Thymus (tissue), 11 donors: ENCODE results near the gene INSYN1. TPM values are rescaled to one million over a fixed set of nuclear protein-coding genes. Genes with fewer than 3 reads are reported as not detected.
A peak's percentile ranks its signal among the peaks of the same experiment; 100 is the strongest.
"Not testable (repeated sequence)": the region's sequence is repeated elsewhere in the genome, so short reads cannot be mapped to it uniquely, and the experiment has no call there.

ENCODE experiments used
- DNase-seq, 9 donors: peaks; one replicate each; pipeline ENCODE4 v3.0.0-alpha.2; 2013; ENCODE audit warnings: low spot score in 9 of 9, low read depth in 6 of 9, missing footprints in 1 of 9
- H3K27ac ChIP-seq, 2 donors: one replicate each; pipeline ENCODE4 v1.5.1; 2013; ENCODE audit warnings: control low read depth in 1 of 2, low read depth in 1 of 2, low read length in 1 of 2, mild to moderate bottlenecking in 1 of 2, moderate library complexity in 1 of 2
- H3K27me3 ChIP-seq, 2 donors: one replicate each; pipeline ENCODE4 v1.5.1; 2013; ENCODE audit warnings: low read length in 1 of 2; ENCODE audit not compliant: control insufficient read depth in 2 of 2, insufficient read depth in 1 of 2
- H3K36me3 ChIP-seq, 2 donors: one replicate each; pipeline ENCODE4 v1.5.1; 2013; ENCODE audit warnings: low read length in 1 of 2, mild to moderate bottlenecking in 1 of 2, moderate library complexity in 1 of 2; ENCODE audit not compliant: control insufficient read depth in 2 of 2, insufficient read depth in 2 of 2
- H3K4me1 ChIP-seq, 2 donors: one replicate each; pipeline ENCODE4 v1.5.1; 2013; ENCODE audit warnings: low read length in 2 of 2; ENCODE audit not compliant: control insufficient read depth in 2 of 2, insufficient read depth in 2 of 2
- H3K4me3 ChIP-seq, 2 donors: one replicate each; pipeline ENCODE4 v1.5.1; 2013; ENCODE audit warnings: low read length in 2 of 2, control low read depth in 1 of 2, mild to moderate bottlenecking in 1 of 2
- H3K9me3 ChIP-seq, 2 donors: one replicate each; pipeline ENCODE4 v1.5.1; 2013; ENCODE audit warnings: low read length in 1 of 2, mild to moderate bottlenecking in 1 of 2; ENCODE audit not compliant: control insufficient read depth in 2 of 2, insufficient read depth in 1 of 2
- WGBS: extraction: QIAGEN DNeasy Blood & Tissue Kit; methylation state at CpG from one replicate; pipeline ENCODE4 v1.1.7; 2013; 5-methylcytosine and 5-hydroxymethylcytosine counted together
- polyA plus RNA-seq: library from polyadenylated mRNA; stranded (reverse); fragments of 200-250 nt; gene quantifications from one replicate; pipeline ENCODE4 v1.2.3, GENCODE V29; 2013
- total RNA-seq: library from RNA; stranded (reverse); fragments of 120-200 nt; gene quantifications from one replicate; pipeline ENCODE4 v1.2.4, GENCODE V29; 2013
- donor health status: healthy.

The INSYN1 gene
- total and polyA plus RNA-seq, 2 donors, result 0.61 to 1.1 TPM

GRCh38 chr15:73703601-73704000, 49.5 kb downstream of the INSYN1 start:
- not testable (repeated sequence) for DNase-seq, H3K27ac ChIP-seq, H3K9me3 ChIP-seq, H3K4me1 ChIP-seq, H3K27me3 ChIP-seq, H3K4me3 ChIP-seq, H3K36me3 ChIP-seq
- 93% methylated on average over 23 of the region's 23 CpGs for WGBS

GRCh38 chr15:73702311-73703239, 50.6 kb downstream of the INSYN1 start:
- not testable (repeated sequence) for H3K4me3 ChIP-seq, DNase-seq, H3K4me1 ChIP-seq, H3K9me3 ChIP-seq, H3K36me3 ChIP-seq, H3K27ac ChIP-seq, H3K27me3 ChIP-seq
- WGBS, result 92% methylated on average over 33 of the region's 33 CpGs

- DNase-seq, result peak; percentile 43 to 85 (median 78)
- Histone ChIP-seq H3K4me1 (peaks cover 8 to 16% of the 10 kb centered on the region in 2 donors), H3K36me3 (no peaks in the 10 kb centered on the region), H3K4me3 (no peak overlapping the region), H3K9me3 (no peaks in the 10 kb centered on the region), H3K27ac (no peak overlapping the region), H3K27me3 (peaks cover 0 to 16% of the 10 kb centered on the region in 2 donors)
- 29% methylated on average over 13 of the region's 13 CpGs for WGBS
These were observed 52.9 kb downstream of the INSYN1 start for GRCh38 chr15:73700041-73700842.

GRCh38 chr15:73699249-73700040, 53.7 kb downstream of the INSYN1 start:
- H3K9me3 ChIP-seq, result no peaks in the 10 kb centered on the region
- DNase-seq, result no peak
- WGBS, result 90% methylated on average over 14 of the region's 14 CpGs
- peaks cover 8 to 16% of the 10 kb centered on the region in 2 donors for H3K4me1 ChIP-seq
- no peaks in the 10 kb centered on the region for H3K36me3 ChIP-seq
- H3K27me3 ChIP-seq, result peaks cover 0 to 21% of the 10 kb centered on the region in 2 donors
- no peak overlapping the region for H3K4me3 ChIP-seq
- no peak overlapping the region for H3K27ac ChIP-seq

- Histone ChIP-seq H3K4me3 (no peak overlapping the region), H3K27me3 (peaks cover 0 to 31% of the 10 kb centered on the region in 2 donors), H3K4me1 (peaks cover 8 to 16% of the 10 kb centered on the region in 2 donors), H3K27ac (no peak overlapping the region), H3K36me3 (no peaks in the 10 kb centered on the region), H3K9me3 (no peaks in the 10 kb centered on the region)
- WGBS, result under 1% methylated on average over 9 of the region's 9 CpGs
- peak; percentile 44 to 86 (median 62) for DNase-seq
These were observed 56.1 kb downstream of the INSYN1 start for GRCh38 chr15:73697033-73697467.

- Histone ChIP-seq H3K4me1 (peaks cover 8 to 16% of the 10 kb centered on the region in 2 donors), H3K4me3 (no peak overlapping the region), H3K27me3 (peaks cover 0 to 31% of the 10 kb centered on the region in 2 donors), H3K27ac (peak overlapping the region in 1 of 2 donors; percentile 18), H3K36me3 (no peaks in the 10 kb centered on the region), H3K9me3 (no peaks in the 10 kb centered on the region)
- 0% methylated on average over 1 of the region's 1 CpG for WGBS
- no peak for DNase-seq
These were observed 56.5 kb downstream of the INSYN1 start for GRCh38 chr15:73696641-73697001.

- no peak overlapping the region for H3K4me3 ChIP-seq
- H3K4me1 ChIP-seq, result peaks cover 8 to 16% of the 10 kb centered on the region in 2 donors
- no peaks in the 10 kb centered on the region for H3K36me3 ChIP-seq
- peak overlapping the region in 1 of 2 donors; percentile 18 for H3K27ac ChIP-seq
- no peaks in the 10 kb centered on the region for H3K9me3 ChIP-seq
- H3K27me3 ChIP-seq, result peaks cover 0 to 31% of the 10 kb centered on the region in 2 donors
- 68% methylated on average over 16 of the region's 16 CpGs for WGBS
- DNase-seq, result no peak
These were observed 57.1 kb downstream of the INSYN1 start for GRCh38 chr15:73695773-73696640.

GRCh38 chr15:73694419-73694818, 58.7 kb downstream of the INSYN1 start:
- H3K9me3 ChIP-seq, result no peaks in the 10 kb centered on the region
- no peak for DNase-seq
- H3K27me3 ChIP-seq, result peaks cover 0 to 30% of the 10 kb centered on the region in 2 donors
- H3K4me3 ChIP-seq, result no peak overlapping the region
- 52% methylated on average over 5 of the region's 5 CpGs for WGBS
- H3K36me3 ChIP-seq, result no peaks in the 10 kb centered on the region
- H3K27ac ChIP-seq, result no peak overlapping the region
- peaks cover 8 to 16% of the 10 kb centered on the region in 2 donors for H3K4me1 ChIP-seq
